MCF 10A (cell line): ENCODE measurements around the gene ZNF552. TPM values are rescaled to one million over a fixed set of nuclear protein-coding genes. Genes with fewer than 3 reads are reported as not detected.
"Not testable (repeated sequence)": the region's sequence is repeated elsewhere in the genome, so short reads cannot be mapped to it uniquely, and the experiment has no call there.

Source experiments
- BruUV-seq: library from RNA; stranded (reverse); fragments of 400-500 nt; replicated peaks from 2 replicates; lab custom pipeline; 2021; lab: Mats Ljungman, UMichigan
- CTCF ChIA-PET: fragments of 300-600 bp; sonication (Branson Sonifier 250); formaldehyde crosslinking; extraction: SDS; loops from one replicate; lab custom pipeline; 2021; ENCODE audit warnings: antibody characterized with exemption, inconsistent platforms; lab: Yijun Ruan, JAX
- POLR2A ChIA-PET: fragments of 300-600, 350-650 bp; sonication (Branson Sonifier 250); formaldehyde crosslinking; extraction: SDS; loops from one replicate; lab custom pipeline; 2020; ENCODE audit warnings: antibody characterized with exemption, inconsistent platforms; lab: Yijun Ruan, JAX
- DNase-seq: peaks from one replicate; pipeline ENCODE4 v3.0.0-alpha.2; 2018; ENCODE audit not compliant: unreplicated experiment
- H3K27ac Mint-ChIP-seq: one replicate; pipeline ENCODE4 v1.8.0; 2022; ENCODE audit warnings: mild to moderate bottlenecking, low read depth, mixed read lengths; ENCODE audit not compliant: unreplicated experiment
- H3K27me3 Mint-ChIP-seq: one replicate; pipeline ENCODE4 v1.8.0; 2022; ENCODE audit warnings: mixed read lengths; ENCODE audit not compliant: insufficient read depth, unreplicated experiment
- H3K36me3 Mint-ChIP-seq: one replicate; pipeline ENCODE4 v1.8.0; 2022; ENCODE audit warnings: mild to moderate bottlenecking, moderate library complexity, mixed read lengths; ENCODE audit not compliant: insufficient read depth, unreplicated experiment
- H3K4me1 Mint-ChIP-seq: one replicate; pipeline ENCODE4 v1.8.0; 2022; ENCODE audit warnings: mixed read lengths; ENCODE audit not compliant: insufficient read depth, unreplicated experiment
- H3K4me3 Mint-ChIP-seq: one replicate; pipeline ENCODE4 v1.8.0; 2022; ENCODE audit warnings: mild to moderate bottlenecking, moderate library complexity, mixed read lengths; ENCODE audit not compliant: unreplicated experiment
- H3K9me3 Mint-ChIP-seq: one replicate; pipeline ENCODE4 v1.8.0; 2022; ENCODE audit warnings: mixed read lengths; ENCODE audit not compliant: unreplicated experiment
- intact Hi-C: fragments of 100-400 bp; cut with micrococcal nuclease; formaldehyde crosslinking; loops from 2 replicates; pipeline ENCODE4 v1.14.1; 2022
- total RNA-seq: library from RNA; stranded (reverse); gene quantifications from 2 replicates; pipeline ENCODE4 v1.2.3, GENCODE V29; 2022
- TF ChIP-seq, protein P1 (sequence below): fragments of 200-600 bp; IDR thresholded peaks from one replicate; pipeline ENCODE4 v1.8.0; 2022; ENCODE audit warnings: antibody characterized with exemption, mild to moderate bottlenecking; ENCODE audit not compliant: unreplicated experiment

The ZNF552 gene
- total RNA-seq, 1 experiment from 2014 or later: 5.6 TPM

DNA sequence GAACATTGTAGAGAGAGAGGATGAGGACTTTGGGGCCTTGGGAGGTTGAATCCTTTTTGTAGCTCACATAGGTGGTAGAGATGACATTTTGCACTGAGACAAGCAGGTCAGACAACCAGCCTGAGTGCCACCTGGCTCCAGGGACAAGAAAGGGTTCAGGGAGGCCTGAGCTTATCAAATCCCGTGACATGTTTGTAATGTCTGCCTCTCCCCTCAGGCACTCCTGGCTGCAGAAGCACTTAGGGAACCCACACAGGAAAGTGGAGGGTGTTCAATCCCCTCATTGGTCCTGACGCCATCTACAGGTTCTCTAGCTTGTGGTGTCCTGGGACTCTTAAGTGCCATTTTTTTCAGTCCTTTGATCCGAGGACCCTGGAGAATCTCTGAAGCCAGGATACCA is 6.4 kb upstream of the ZNF552 start:
- Mint-ChIP-seq H3K4me1 (peaks cover 27% of the 10 kb centered on the region), H3K27ac (peak overlapping the region; percentile 90), H3K36me3 (peaks cover 30% of the 10 kb centered on the region), H3K4me3 (peak overlapping the region; percentile 85)
- ChIA-PET POLR2A (interaction anchor here (1.2 to 2.9 kb wide), 4 partner anchors 14 to 74 kb away, joined by 3 to 65 read pairs (median 6); partner anchors contain the start of gene ZNF776), CTCF (interaction anchor here (1.1 kb wide), 1 partner anchor 21 kb away, joined by 3 read pairs; no protein-coding TSS in a partner anchor)
- H3K27me3 Mint-ChIP-seq, DNase-seq, H3K9me3 Mint-ChIP-seq, BruUV-seq, intact Hi-C loops: not testable (repeated sequence)

DNA sequence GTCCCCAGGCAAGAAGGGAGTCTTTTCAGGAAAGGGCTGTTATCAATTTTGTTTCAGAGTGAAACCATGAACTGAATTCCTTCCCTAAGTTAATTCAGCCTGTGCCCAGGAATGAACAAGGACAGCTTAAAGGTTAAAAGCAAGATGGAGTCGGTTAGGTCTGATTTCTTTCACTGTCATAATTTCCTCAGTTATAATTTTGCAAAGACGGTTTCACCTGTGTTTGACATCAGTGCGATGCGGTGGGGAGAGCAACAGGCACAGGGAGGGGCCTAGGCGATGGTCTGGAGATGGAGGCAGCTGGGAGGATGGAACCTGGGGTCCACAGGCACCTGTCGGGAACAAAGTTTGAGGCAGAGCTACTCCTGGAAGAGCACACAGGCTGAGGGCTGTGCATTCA is 5.9 kb upstream of the ZNF552 start:
- peaks cover 30% of the 10 kb centered on the region for H3K36me3 Mint-ChIP-seq
- POLR2A ChIA-PET: interaction anchor here (0.6 to 2.9 kb wide), 10 partner anchors 13 to 470 kb away, joined by 3 to 65 read pairs (median 4); partner anchors contain the start of genes ZNF211, ZNF304, ZNF419 and ZNF550
- CTCF ChIA-PET: interaction anchor here (0.6 to 1.1 kb wide), 2 partner anchors 20 to 74 kb away, joined by 3 read pairs; no protein-coding TSS in a partner anchor
- no TSS peak for BruUV-seq
- no peaks in the 10 kb centered on the region for H3K27me3 Mint-ChIP-seq
- peak overlapping the region; percentile 85 for H3K4me3 Mint-ChIP-seq
- intact Hi-C loops: no loop called here
- DNase-seq: no peak
- peak overlapping the region; percentile 90 for H3K27ac Mint-ChIP-seq
- peaks cover 27% of the 10 kb centered on the region for H3K4me1 Mint-ChIP-seq
- TF ChIP-seq, protein P1, sequence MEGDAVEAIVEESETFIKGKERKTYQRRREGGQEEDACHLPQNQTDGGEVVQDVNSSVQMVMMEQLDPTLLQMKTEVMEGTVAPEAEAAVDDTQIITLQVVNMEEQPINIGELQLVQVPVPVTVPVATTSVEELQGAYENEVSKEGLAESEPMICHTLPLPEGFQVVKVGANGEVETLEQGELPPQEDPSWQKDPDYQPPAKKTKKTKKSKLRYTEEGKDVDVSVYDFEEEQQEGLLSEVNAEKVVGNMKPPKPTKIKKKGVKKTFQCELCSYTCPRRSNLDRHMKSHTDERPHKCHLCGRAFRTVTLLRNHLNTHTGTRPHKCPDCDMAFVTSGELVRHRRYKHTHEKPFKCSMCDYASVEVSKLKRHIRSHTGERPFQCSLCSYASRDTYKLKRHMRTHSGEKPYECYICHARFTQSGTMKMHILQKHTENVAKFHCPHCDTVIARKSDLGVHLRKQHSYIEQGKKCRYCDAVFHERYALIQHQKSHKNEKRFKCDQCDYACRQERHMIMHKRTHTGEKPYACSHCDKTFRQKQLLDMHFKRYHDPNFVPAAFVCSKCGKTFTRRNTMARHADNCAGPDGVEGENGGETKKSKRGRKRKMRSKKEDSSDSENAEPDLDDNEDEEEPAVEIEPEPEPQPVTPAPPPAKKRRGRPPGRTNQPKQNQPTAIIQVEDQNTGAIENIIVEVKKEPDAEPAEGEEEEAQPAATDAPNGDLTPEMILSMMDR: no peak
- H3K9me3 Mint-ChIP-seq: no peaks in the 10 kb centered on the region

DNA sequence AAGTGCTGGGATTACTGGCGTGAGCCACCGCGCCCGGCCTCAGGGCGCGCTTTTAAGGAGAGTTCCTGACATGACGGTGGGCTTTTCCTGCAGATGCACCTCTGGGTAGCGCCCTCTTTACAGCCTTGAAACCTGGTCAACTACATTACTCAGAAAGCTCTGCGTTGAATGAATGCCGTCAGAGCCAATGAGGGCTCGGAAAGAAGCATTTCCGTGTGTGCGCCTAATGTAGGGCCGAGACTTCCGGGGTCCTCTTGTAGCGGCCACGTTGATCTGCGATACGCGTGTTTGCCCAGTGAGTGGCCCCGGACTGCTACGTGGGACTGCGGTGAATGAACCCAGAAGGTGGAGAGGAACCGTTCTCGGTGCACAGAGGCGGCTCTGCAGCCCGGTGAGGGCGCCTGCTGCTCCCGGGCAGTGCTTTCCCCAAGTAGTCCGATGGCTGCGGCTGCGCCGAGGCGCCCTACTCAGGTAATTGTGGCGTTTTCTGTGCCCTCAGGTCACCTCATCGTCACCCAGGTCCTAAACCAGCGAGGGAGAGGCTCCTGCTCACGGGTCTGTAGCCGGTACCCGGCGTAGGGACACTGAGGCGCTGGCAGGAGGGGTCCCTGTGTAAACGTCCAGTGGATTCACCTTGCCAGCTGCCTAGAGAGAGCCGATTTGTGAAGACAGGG is 4.9 kb upstream of the ZNF552 start:
- H3K27ac Mint-ChIP-seq: peak overlapping the region; percentile 90
- DNase-seq: peak; percentile 94
- H3K9me3 Mint-ChIP-seq: no peaks in the 10 kb centered on the region
- H3K36me3 Mint-ChIP-seq: peaks cover 31% of the 10 kb centered on the region
- POLR2A ChIA-PET: interaction anchor here (0.6 to 2.9 kb wide), 19 partner anchors 8 to 469 kb away, joined by 3 to 65 read pairs (median 5); partner anchors contain the start of genes ZNF134, ZNF211, ZNF304 and ZNF419
- no peaks in the 10 kb centered on the region for H3K27me3 Mint-ChIP-seq
- intact Hi-C loops: loop anchor here (1.0 to 5.0 kb wide), 3 partner anchors 15 to 137 kb away; partner anchors contain the start of genes ZNF551 and ZNF776
- CTCF ChIA-PET: interaction anchor here (0.5 to 1.3 kb wide), 8 partner anchors 19 to 1896 kb away, joined by 3 to 8 read pairs (median 4); no protein-coding TSS in a partner anchor
- peak overlapping the region; percentile 85 for H3K4me3 Mint-ChIP-seq
- TF ChIP-seq, protein P1: no peak
- BruUV-seq: TSS peak; percentile 60
- H3K4me1 Mint-ChIP-seq: peaks cover 27% of the 10 kb centered on the region

DNA sequence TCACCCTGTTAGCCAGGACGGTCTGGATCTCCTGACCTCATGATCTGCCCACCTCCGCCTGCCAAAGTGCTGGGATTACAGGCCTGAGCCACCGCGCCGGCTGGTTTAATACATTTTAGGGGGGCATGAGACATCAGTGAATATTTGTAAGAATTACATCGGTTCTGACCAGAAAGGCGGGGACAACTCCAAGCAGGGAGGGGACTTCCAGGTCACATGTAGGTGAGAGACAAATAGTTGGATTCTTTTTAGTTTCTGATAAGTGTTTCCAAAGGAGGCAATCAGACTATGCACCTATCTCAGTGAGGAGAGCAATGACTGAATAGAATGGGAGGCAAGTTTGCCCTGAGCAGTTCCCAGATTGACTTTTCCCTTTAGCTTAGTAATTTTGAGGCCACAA is 3.7 kb upstream of the ZNF552 start:
- intact Hi-C loops: loop anchor here (5.0 kb wide), 1 partner anchor 136 kb away; the partner anchor contains the start of gene ZNF551
- Mint-ChIP-seq H3K27me3 (no peaks in the 10 kb centered on the region), H3K36me3 (peaks cover 31% of the 10 kb centered on the region), H3K9me3 (no peaks in the 10 kb centered on the region), H3K4me3 (peak overlapping the region; percentile 85), H3K27ac (no peak overlapping the region), H3K4me1 (peaks cover 25% of the 10 kb centered on the region)
- BruUV-seq: no TSS peak
- POLR2A ChIA-PET: interaction anchor here (0.5 to 2.9 kb wide), 5 partner anchors 17 to 590 kb away, joined by 3 to 65 read pairs (median 4); partner anchors contain the start of genes ZNF304, ZNF551, ZNF584 and ZNF587
- no peak for DNase-seq
- CTCF ChIA-PET: interaction anchor here (0.6 to 1.0 kb wide), 4 partner anchors 29 to 413 kb away, joined by 3 to 4 read pairs (median 4); no protein-coding TSS in a partner anchor
- TF ChIP-seq, protein P1: no peak
